IPS-NIHi11 (cell line): ENCODE measurements around the gene ARID2.

Experiments
- DNase-seq: peaks from one replicate; pipeline ENCODE4 v3.0.0; 2012; ENCODE audit warnings: mixed read lengths, low spot score

ARID2 gene

GRCh38 chr12:45930369-45930768 lies 200.9 kb downstream of the ARID2 start:
- DNase-seq = no peak

DNA sequence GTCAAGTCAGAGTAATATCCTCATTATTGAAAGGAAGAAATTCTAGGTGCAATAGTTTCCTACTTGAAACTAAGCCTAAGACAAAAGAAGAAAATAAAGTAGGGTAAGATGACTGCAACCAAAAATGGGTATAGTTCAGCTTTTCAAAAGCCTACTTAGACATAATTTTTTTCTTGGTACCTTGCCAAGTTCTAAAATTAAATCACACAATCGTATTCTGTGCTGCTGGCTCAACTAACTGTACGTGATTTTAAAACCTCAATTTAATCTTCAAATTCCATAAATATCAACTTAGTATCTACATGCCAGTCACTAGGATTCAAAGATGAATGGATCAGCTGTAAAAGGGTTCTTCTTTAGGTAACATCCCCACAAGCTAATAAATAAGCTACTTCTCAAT lies 204.0 kb downstream of the ARID2 start:
- no peak for DNase-seq

- DNase-seq = no peak
These were observed 205.4 kb downstream of the ARID2 start for GRCh38 chr12:45934956-45935355.

DNA sequence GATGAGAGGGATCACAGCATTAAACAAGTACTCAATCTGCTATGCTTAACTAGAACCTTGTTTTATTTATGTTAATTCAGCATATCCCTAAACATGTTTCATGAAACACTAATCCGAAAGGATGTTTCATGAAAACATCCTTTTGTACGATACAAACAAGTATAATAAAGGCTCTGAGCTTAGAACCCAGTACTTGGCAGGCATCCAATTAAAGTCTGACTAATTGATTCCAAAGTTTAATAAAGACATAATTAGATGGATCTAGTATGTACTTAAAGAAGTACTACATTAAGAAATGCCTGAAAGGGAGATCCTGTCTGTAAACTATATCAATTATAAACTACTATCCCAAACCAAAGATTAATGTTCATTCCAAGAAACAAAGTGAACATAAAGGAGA lies 209.1 kb downstream of the ARID2 start:
- DNase-seq = no peak

GRCh38 chr12:45939759-45940158 lies 210.3 kb downstream of the ARID2 start:
- no peak for DNase-seq

GRCh38 chr12:45944771-45945170 lies 215.3 kb downstream of the ARID2 start:
- no peak for DNase-seq

DNA sequence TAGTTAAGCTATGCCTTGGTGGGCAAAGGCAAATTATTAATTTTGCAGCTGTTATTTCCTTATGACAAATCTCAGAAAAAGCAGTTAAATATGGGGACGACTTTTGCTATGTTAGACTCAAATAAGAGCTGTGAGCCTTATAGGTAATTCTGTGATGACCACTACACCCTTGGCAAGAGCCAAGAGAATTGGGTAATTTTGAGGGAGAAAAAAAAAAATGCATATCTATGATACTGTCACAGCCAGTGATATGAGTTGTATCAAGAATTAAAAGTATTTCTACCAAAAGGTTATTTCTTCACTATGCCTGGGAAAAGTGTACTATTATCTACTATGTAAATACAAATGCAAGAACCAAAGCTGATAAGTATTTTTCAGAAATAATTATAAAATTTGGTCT lies 216.9 kb downstream of the ARID2 start:
- DNase-seq = no peak

GRCh38 chr12:45948546-45948945 lies 219.0 kb downstream of the ARID2 start:
- DNase-seq = no peak
